ENCODE data around the gene ASCL5.

The ASCL5 gene

GRCh38 chr1:201084295-201084694 is 42.7 kb downstream of the ASCL5 start:
- DNase-seq: no peak

GRCh38 chr1:201083741-201084140 is 43.2 kb downstream of the ASCL5 start:
- DNase-seq: no peak

GRCh38 chr1:201080135-201080534 is 46.8 kb downstream of the ASCL5 start:
- DNase-seq: no peak

GRCh38 chr1:201077736-201078135 is 49.2 kb downstream of the ASCL5 start:
- no peak for DNase-seq

GRCh38 chr1:201077116-201077515 is 49.9 kb downstream of the ASCL5 start:
- no peak for DNase-seq

GRCh38 chr1:201076092-201076491 is 50.9 kb downstream of the ASCL5 start:
- no peak for DNase-seq

GRCh38 chr1:201074018-201074417 is 53.0 kb downstream of the ASCL5 start:
- no peak for DNase-seq

GRCh38 chr1:201072922-201073321 is 54.1 kb downstream of the ASCL5 start:
- no peak for DNase-seq

GRCh38 chr1:201072149-201072548 is 54.8 kb downstream of the ASCL5 start:
- DNase-seq: no peak

GRCh38 chr1:201069636-201070035 is 57.3 kb downstream of the ASCL5 start:
- DNase-seq: no peak

- DNase-seq: no peak
Measured at GRCh38 chr1:201068976-201069375, 58.0 kb downstream of the ASCL5 start.

GRCh38 chr1:201066986-201067385 is 60.0 kb downstream of the ASCL5 start:
- no peak for DNase-seq

GRCh38 chr1:201065686-201066085 is 61.3 kb downstream of the ASCL5 start:
- DNase-seq: no peak

- no peak for DNase-seq
Measured at GRCh38 chr1:201064806-201065205, 62.2 kb downstream of the ASCL5 start.

Measured in NCI-H446 (cell line).